GM12878 (cell line): ENCODE results near the gene APCDD1.

ENCODE experiments used
- BCL11A ChIP-seq: IDR thresholded peaks from 2 replicates; pipeline ENCODE4 v1.6.1; 2011; ENCODE audit warnings: low read depth, low read length
- CREB1 ChIP-seq: IDR thresholded peaks from 2 replicates; pipeline ENCODE4 v1.6.1; 2012; ENCODE audit warnings: low read depth, mild to moderate bottlenecking, inconsistent platforms
- CTCF ChIP-seq, 3 experiments: IDR thresholded peaks in 2 of 3; conservative IDR thresholded peaks in 1 of 3; 2 replicates each; pipeline ENCODE4 v1.5.1; 2011; ENCODE audit warnings: low read depth in 3 of 3, low read length in 3 of 3, mild to moderate bottlenecking in 3 of 3, control low read depth in 2 of 3, moderate library complexity in 2 of 3, inconsistent platforms in 1 of 3, mixed read lengths in 1 of 3; ENCODE audit not compliant: control insufficient read depth in 2 of 3, insufficient read depth in 1 of 3; ENCODE audit errors: extremely low read depth in 1 of 3
- EGR1 ChIP-seq, 2 experiments: IDR thresholded peaks; 1 replicate in 1 of 2; 2 replicates in 1 of 2; pipeline ENCODE4 v1.6.1; 2011 to 2012; ENCODE audit warnings: low read depth in 2 of 2, low read length in 2 of 2, borderline replicate concordance in 1 of 2, mild to moderate bottlenecking in 1 of 2, moderate library complexity in 1 of 2
- PBX3 ChIP-seq: IDR thresholded peaks from 2 replicates; pipeline ENCODE4 v1.6.1; 2011; ENCODE audit warnings: mild to moderate bottlenecking, low read depth, low read length, moderate library complexity; ENCODE audit not compliant: insufficient replicate concordance
- POLR2A ChIP-seq: IDR thresholded peaks from 2 replicates; pipeline ENCODE4 v1.6.1; 2011; ENCODE audit warnings: low read depth, mild to moderate bottlenecking, low read length
- SUPT20H ChIP-seq: IDR thresholded peaks from 2 replicates; pipeline ENCODE4 v1.6.1; 2011; ENCODE audit warnings: low read depth, mild to moderate bottlenecking, low read length, moderate library complexity, borderline replicate concordance; ENCODE audit not compliant: control insufficient read depth
- TBL1XR1 ChIP-seq: IDR thresholded peaks from 2 replicates; pipeline ENCODE4 v1.6.1; 2012; ENCODE audit warnings: low read depth, low read length, improper control_type of control experiment
- USF2 ChIP-seq: IDR thresholded peaks from 2 replicates; pipeline ENCODE4 v1.6.1; 2011; ENCODE audit warnings: low read depth, low read length, improper control_type of control experiment, borderline replicate concordance
- ZNF24 ChIP-seq: fragments of 450-650 bp; IDR thresholded peaks from 2 replicates; pipeline ENCODE4 v1.6.1; 2017; ENCODE audit warnings: antibody characterized with exemption, mild to moderate bottlenecking

GRCh38 chr18:10508591-10508990 lies 54.2 kb downstream of the APCDD1 start:
- TF ChIP-seq SUPT20H (no peak), EGR1 (IDR thresholded peaks at IDR 0.05; ENCODE audit: borderline replicate concordance in 1 of 2, low read depth in 2 of 2, low read length in 2 of 2) (no peak), CREB1 (no peak), POLR2A (no peak), ZNF24 (no peak), USF2 (no peak), PBX3 (no peak), CTCF (IDR thresholded peaks at IDR 0.05 in 2 of 3, conservative IDR thresholded peaks at IDR 0.05 in 1 of 3; ENCODE audit: control insufficient read depth in 2 of 3, extremely low read depth in 1 of 3, insufficient read depth in 1 of 3, low read depth in 3 of 3, low read length in 3 of 3) (no peak), TBL1XR1 (no peak), BCL11A (no peak)
